ENCODE results near the gene DUOX2. TPM values are rescaled to one million over a fixed set of nuclear protein-coding genes. Genes with fewer than 3 reads are reported as not detected.

The DUOX2 gene
- total RNA-seq, 1 experiment from 2014 or later: 0.44 TPM

DNA sequence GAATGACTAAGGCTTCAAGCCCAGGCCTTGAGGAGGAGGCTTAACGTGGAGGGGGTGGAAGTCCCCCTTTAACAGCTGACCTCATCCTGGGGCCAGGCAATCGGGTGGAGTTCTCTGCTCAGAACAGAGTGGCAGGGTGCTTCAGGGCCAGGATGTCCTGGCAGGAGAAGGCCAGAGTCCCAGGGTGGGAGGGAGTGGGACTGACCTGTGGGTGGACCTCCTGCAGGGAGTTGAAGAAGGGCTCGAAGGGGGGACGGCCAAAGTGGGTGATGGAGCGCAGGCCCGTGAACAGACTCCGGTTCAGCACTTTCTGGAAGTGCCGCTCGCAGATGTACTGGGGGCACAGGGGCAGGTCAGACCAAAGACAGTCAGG, 19.6 kb downstream of the DUOX2 start:
- Histone ChIP-seq H3K4me2 (ENCODE audit: low read length) (no peak overlapping the region), H3K79me2 (ENCODE audit: insufficient read depth, low read length) (no peaks in the 10 kb centered on the region), H3K36me3 (ENCODE audit: control insufficient read depth in 1 of 2, insufficient read depth in 2 of 2, low read length in 2 of 2) (no peaks in the 10 kb centered on the region), H2AFZ (ENCODE audit: low read depth, low read length, poor library complexity, severe bottlenecking) (no peak overlapping the region), H3K4me3 (replicated peaks in 1 of 2; ENCODE audit: low read depth in 1 of 2, low read length in 2 of 2) (no peak overlapping the region), H3K9me3 (ENCODE audit: control insufficient read depth in 1 of 2, insufficient read depth in 1 of 2, low read depth in 1 of 2, low read length in 2 of 2) (no peaks in the 10 kb centered on the region), H3K27ac (ENCODE audit: low read depth, low read length) (no peak overlapping the region), H3K9ac (ENCODE audit: low read length) (no peak overlapping the region), H3K9me2 (ENCODE audit: insufficient read depth) (no peaks in the 10 kb centered on the region), H3K4me1 (ENCODE audit: control insufficient read depth in 1 of 2, insufficient read depth in 2 of 2, low read length in 2 of 2) (no peaks in the 10 kb centered on the region), H4K20me1 (ENCODE audit: insufficient read depth) (no peaks in the 10 kb centered on the region), H3K27me3 (ENCODE audit: insufficient read depth, low read length) (peaks cover 12% of the 10 kb centered on the region; the same call in 1 of the 2 replicates)
- no peak for ATAC-seq
- RAD21 ChIA-PET (ENCODE audit: low non-redundant PET in 1 of 2, low total read pairs in 2 of 2, uncharacterized antibody in 2 of 2, unreplicated experiment in 2 of 2): no interaction called here
- DNase-seq (ENCODE audit: low read depth, low spot score): no peak
- TF ChIP-seq POLR2AphosphoS5 (IDR thresholded peaks at IDR 0.05; ENCODE audit: low read depth, low read length) (no peak), TCF7L2 (IDR thresholded peaks at IDR 0.05; ENCODE audit: borderline replicate concordance, extremely low read depth, insufficient read depth, insufficient read length) (no peak), EZH2phosphoT487 (IDR thresholded peaks at IDR 0.05; ENCODE audit: borderline replicate concordance) (no peak), JUND (IDR thresholded peaks at IDR 0.05) (no peak), ZNF274 (IDR thresholded peaks at IDR 0.05; ENCODE audit: low read depth, low read length) (no peak), SRF (IDR thresholded peaks at IDR 0.05; ENCODE audit: low read depth) (no peak), SP1 (IDR thresholded peaks at IDR 0.05; ENCODE audit: low read depth) (no peak), FOSL1 (IDR thresholded peaks at IDR 0.05; ENCODE audit: low read depth) (no peak), ELF1 (IDR thresholded peaks at IDR 0.05; ENCODE audit: borderline replicate concordance, low read depth) (no peak), SIN3A (IDR thresholded peaks at IDR 0.05; ENCODE audit: low read depth) (no peak), CEBPB (IDR thresholded peaks at IDR 0.05; ENCODE audit: low read depth) (no peak), ZFX (IDR thresholded peaks at IDR 0.05) (no peak), CBX3 (IDR thresholded peaks at IDR 0.05; ENCODE audit: low read depth) (no peak), YY1 (IDR thresholded peaks at IDR 0.05; ENCODE audit: extremely low read depth, insufficient replicate concordance, low read depth, low read length) (no peak), EGR1 (IDR thresholded peaks at IDR 0.05; ENCODE audit: low read depth) (no peak)
- TF ChIP-seq, protein P1, sequence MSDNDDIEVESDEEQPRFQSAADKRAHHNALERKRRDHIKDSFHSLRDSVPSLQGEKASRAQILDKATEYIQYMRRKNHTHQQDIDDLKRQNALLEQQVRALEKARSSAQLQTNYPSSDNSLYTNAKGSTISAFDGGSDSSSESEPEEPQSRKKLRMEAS (IDR thresholded peaks at IDR 0.05): no peak
- TF ChIP-seq, protein P2, sequence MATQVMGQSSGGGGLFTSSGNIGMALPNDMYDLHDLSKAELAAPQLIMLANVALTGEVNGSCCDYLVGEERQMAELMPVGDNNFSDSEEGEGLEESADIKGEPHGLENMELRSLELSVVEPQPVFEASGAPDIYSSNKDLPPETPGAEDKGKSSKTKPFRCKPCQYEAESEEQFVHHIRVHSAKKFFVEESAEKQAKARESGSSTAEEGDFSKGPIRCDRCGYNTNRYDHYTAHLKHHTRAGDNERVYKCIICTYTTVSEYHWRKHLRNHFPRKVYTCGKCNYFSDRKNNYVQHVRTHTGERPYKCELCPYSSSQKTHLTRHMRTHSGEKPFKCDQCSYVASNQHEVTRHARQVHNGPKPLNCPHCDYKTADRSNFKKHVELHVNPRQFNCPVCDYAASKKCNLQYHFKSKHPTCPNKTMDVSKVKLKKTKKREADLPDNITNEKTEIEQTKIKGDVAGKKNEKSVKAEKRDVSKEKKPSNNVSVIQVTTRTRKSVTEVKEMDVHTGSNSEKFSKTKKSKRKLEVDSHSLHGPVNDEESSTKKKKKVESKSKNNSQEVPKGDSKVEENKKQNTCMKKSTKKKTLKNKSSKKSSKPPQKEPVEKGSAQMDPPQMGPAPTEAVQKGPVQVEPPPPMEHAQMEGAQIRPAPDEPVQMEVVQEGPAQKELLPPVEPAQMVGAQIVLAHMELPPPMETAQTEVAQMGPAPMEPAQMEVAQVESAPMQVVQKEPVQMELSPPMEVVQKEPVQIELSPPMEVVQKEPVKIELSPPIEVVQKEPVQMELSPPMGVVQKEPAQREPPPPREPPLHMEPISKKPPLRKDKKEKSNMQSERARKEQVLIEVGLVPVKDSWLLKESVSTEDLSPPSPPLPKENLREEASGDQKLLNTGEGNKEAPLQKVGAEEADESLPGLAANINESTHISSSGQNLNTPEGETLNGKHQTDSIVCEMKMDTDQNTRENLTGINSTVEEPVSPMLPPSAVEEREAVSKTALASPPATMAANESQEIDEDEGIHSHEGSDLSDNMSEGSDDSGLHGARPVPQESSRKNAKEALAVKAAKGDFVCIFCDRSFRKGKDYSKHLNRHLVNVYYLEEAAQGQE (IDR thresholded peaks at IDR 0.05; ENCODE audit: low read depth): no peak
- TF ChIP-seq, protein P3, sequence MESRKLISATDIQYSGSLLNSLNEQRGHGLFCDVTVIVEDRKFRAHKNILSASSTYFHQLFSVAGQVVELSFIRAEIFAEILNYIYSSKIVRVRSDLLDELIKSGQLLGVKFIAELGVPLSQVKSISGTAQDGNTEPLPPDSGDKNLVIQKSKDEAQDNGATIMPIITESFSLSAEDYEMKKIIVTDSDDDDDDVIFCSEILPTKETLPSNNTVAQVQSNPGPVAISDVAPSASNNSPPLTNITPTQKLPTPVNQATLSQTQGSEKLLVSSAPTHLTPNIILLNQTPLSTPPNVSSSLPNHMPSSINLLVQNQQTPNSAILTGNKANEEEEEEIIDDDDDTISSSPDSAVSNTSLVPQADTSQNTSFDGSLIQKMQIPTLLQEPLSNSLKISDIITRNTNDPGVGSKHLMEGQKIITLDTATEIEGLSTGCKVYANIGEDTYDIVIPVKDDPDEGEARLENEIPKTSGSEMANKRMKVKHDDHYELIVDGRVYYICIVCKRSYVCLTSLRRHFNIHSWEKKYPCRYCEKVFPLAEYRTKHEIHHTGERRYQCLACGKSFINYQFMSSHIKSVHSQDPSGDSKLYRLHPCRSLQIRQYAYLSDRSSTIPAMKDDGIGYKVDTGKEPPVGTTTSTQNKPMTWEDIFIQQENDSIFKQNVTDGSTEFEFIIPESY (IDR thresholded peaks at IDR 0.05; ENCODE audit: extremely low read depth, insufficient replicate concordance, low read length): no peak
- TF ChIP-seq, protein P4, sequence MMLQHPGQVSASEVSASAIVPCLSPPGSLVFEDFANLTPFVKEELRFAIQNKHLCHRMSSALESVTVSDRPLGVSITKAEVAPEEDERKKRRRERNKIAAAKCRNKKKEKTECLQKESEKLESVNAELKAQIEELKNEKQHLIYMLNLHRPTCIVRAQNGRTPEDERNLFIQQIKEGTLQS (IDR thresholded peaks at IDR 0.05): no peak
- intact Hi-C loops (cut with micrococcal nuclease): no loop called here
- CTCF ChIA-PET: no interaction called here
- no TSS peak for BruUV-seq (replicated peaks)
- POLR2A ChIA-PET: no interaction called here

Data from HCT116 (cell line).